Measurements from ENCODE around the gene TMEM158. TPM values are rescaled to one million over a fixed set of nuclear protein-coding genes. Genes with fewer than 3 reads are reported as not detected.

The TMEM158 gene
- polyA plus RNA-seq, 1 of the 3 experiments (the other 2 are of a cell fraction), result 76.4 TPM

GRCh38 chr3:45259133-45259532 is 33.0 kb upstream of the TMEM158 start:
- Histone ChIP-seq H3K27me3 (ENCODE audit: insufficient read depth) (no peaks in the 10 kb centered on the region; the same call in 1 of the 2 replicates), H3F3A (replicated peaks; ENCODE audit: insufficient read depth) (no peaks in the 10 kb centered on the region), H4K20me1 (ENCODE audit: insufficient read depth) (no peaks in the 10 kb centered on the region), H3K36me3 (replicated peaks in 1 of 2; ENCODE audit: control insufficient read depth in 1 of 2, insufficient read depth in 2 of 2, low read length in 1 of 2) (no peaks in the 10 kb centered on the region), H3K4me2 (no peak overlapping the region), H3K9me2 (no peaks in the 10 kb centered on the region), H3K4me1 (ENCODE audit: control insufficient read depth in 1 of 2, insufficient read depth in 2 of 2, low read depth in 1 of 2, low read length in 1 of 2) (peaks cover 0 to 4% of the 10 kb centered on the region in 2 experiments; a peak in 1 of 4 replicates), H2AFZ (ENCODE audit: low read depth) (no peak overlapping the region), H3K79me2 (ENCODE audit: insufficient read depth) (no peaks in the 10 kb centered on the region), H3K4me3 (ENCODE audit: low read depth in 2 of 2, low read length in 1 of 2) (no peak overlapping the region), H3K9ac (no peak overlapping the region), H3K27ac (ENCODE audit: low read depth in 2 of 2, low read length in 1 of 2) (no peak overlapping the region), H3K9me3 (no peaks in the 10 kb centered on the region)
- TF ChIP-seq TCF12 (IDR thresholded peaks at IDR 0.05) (no peak), TEAD4 (IDR thresholded peaks at IDR 0.05; ENCODE audit: borderline replicate concordance, insufficient read depth) (no peak), GATA2 (CRISPR knock-in tag; IDR thresholded peaks at IDR 0.05) (no peak), NFIC (IDR thresholded peaks at IDR 0.05; ENCODE audit: borderline replicate concordance) (no peak), SMC3 (IDR thresholded peaks at IDR 0.05; ENCODE audit: low read depth, low read length) (no peak), USF1 (IDR thresholded peaks at IDR 0.05; ENCODE audit: borderline replicate concordance, low read depth) (no peak), FOSL2 (IDR thresholded peaks at IDR 0.05; ENCODE audit: borderline replicate concordance, low read depth) (no peak), RCOR1 (IDR thresholded peaks at IDR 0.05; ENCODE audit: low read length) (no peak)
- TF ChIP-seq, protein P1, sequence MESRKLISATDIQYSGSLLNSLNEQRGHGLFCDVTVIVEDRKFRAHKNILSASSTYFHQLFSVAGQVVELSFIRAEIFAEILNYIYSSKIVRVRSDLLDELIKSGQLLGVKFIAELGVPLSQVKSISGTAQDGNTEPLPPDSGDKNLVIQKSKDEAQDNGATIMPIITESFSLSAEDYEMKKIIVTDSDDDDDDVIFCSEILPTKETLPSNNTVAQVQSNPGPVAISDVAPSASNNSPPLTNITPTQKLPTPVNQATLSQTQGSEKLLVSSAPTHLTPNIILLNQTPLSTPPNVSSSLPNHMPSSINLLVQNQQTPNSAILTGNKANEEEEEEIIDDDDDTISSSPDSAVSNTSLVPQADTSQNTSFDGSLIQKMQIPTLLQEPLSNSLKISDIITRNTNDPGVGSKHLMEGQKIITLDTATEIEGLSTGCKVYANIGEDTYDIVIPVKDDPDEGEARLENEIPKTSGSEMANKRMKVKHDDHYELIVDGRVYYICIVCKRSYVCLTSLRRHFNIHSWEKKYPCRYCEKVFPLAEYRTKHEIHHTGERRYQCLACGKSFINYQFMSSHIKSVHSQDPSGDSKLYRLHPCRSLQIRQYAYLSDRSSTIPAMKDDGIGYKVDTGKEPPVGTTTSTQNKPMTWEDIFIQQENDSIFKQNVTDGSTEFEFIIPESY (IDR thresholded peaks at IDR 0.05; ENCODE audit: borderline replicate concordance, low read depth), result no peak
- TF ChIP-seq, protein P2, sequence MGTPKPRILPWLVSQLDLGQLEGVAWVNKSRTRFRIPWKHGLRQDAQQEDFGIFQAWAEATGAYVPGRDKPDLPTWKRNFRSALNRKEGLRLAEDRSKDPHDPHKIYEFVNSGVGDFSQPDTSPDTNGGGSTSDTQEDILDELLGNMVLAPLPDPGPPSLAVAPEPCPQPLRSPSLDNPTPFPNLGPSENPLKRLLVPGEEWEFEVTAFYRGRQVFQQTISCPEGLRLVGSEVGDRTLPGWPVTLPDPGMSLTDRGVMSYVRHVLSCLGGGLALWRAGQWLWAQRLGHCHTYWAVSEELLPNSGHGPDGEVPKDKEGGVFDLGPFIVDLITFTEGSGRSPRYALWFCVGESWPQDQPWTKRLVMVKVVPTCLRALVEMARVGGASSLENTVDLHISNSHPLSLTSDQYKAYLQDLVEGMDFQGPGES (IDR thresholded peaks at IDR 0.05; ENCODE audit: low read depth, low read length), result no peak
- POLR2A ChIA-PET, result no interaction called here
- no peak for DNase-seq
- CTCF ChIA-PET, result interaction anchor here (1.3 to 1.4 kb wide), 2 partner anchors 9 to 252 kb away, joined by 3 read pairs; no protein-coding TSS in a partner anchor

GRCh38 chr3:45258317-45258716 is 32.2 kb upstream of the TMEM158 start:
- no peaks in the 10 kb centered on the region for H3K9me3 ChIP-seq
- TF ChIP-seq SIN3A (IDR thresholded peaks at IDR 0.05; ENCODE audit: borderline replicate concordance, low read depth, low read length) (no peak), RXRA (IDR thresholded peaks at IDR 0.05; ENCODE audit: borderline replicate concordance, low read depth) (no peak), GABPA (IDR thresholded peaks at IDR 0.05; ENCODE audit: low read depth) (no peak)
- TF ChIP-seq, protein P2 (IDR thresholded peaks at IDR 0.05; ENCODE audit: low read depth, low read length), result no peak
- H3F3A ChIP-seq (replicated peaks; ENCODE audit: insufficient read depth), result no peaks in the 10 kb centered on the region
- H3K9ac ChIP-seq, result no peak overlapping the region
- no peak overlapping the region for H3K4me2 ChIP-seq
- H2AFZ ChIP-seq (ENCODE audit: low read depth), result no peak overlapping the region
- DNase-seq, result no peak
- H3K4me3 ChIP-seq (ENCODE audit: low read depth in 2 of 2, low read length in 1 of 2), result no peak overlapping the region
- CTCF ChIA-PET, result interaction anchor here (1.4 kb wide), 1 partner anchor 253 kb away, joined by 3 read pairs; no protein-coding TSS in a partner anchor
- no peaks in the 10 kb centered on the region for H3K36me3 ChIP-seq (replicated peaks in 1 of 2; ENCODE audit: control insufficient read depth in 1 of 2, insufficient read depth in 2 of 2, low read length in 1 of 2)
- H3K4me1 ChIP-seq (ENCODE audit: control insufficient read depth in 1 of 2, insufficient read depth in 2 of 2, low read depth in 1 of 2, low read length in 1 of 2), result peaks cover 0 to 4% of the 10 kb centered on the region in 2 experiments; a peak in 1 of 4 replicates
- H3K27me3 ChIP-seq (ENCODE audit: insufficient read depth), result no peaks in the 10 kb centered on the region; the same call in 1 of the 2 replicates
- H3K27ac ChIP-seq (ENCODE audit: low read depth in 2 of 2, low read length in 1 of 2), result no peak overlapping the region
- H4K20me1 ChIP-seq (ENCODE audit: insufficient read depth), result no peaks in the 10 kb centered on the region
- POLR2A ChIA-PET, result no interaction called here
- no peaks in the 10 kb centered on the region for H3K9me2 ChIP-seq
- WGBS (ENCODE audit: low lambda C conversion rate), result 72% methylated on average over 3 of the region's 3 CpGs
- no peaks in the 10 kb centered on the region for H3K79me2 ChIP-seq (ENCODE audit: insufficient read depth)

Data from SK-N-SH (cell line).